IPS-18a (cell line): ENCODE data around the gene DHRSX.
"Not testable (repeated sequence)": the region's sequence is repeated elsewhere in the genome, so short reads cannot be mapped to it uniquely, and the experiment has no call there.

Source experiments
- H3K27ac ChIP-seq: one replicate; pipeline ENCODE4 v1.5.1; 2013; ENCODE audit warnings: low read length
- H3K27me3 ChIP-seq: one replicate; pipeline ENCODE4 v1.6.1; 2013; ENCODE audit warnings: mild to moderate bottlenecking, low read length; ENCODE audit not compliant: control insufficient read depth, insufficient read depth
- H3K36me3 ChIP-seq: one replicate; pipeline ENCODE4 v1.6.1; 2013; ENCODE audit warnings: low read depth, low read length; ENCODE audit not compliant: control insufficient read depth
- H3K4me1 ChIP-seq: one replicate; pipeline ENCODE4 v1.6.1; 2013; ENCODE audit warnings: low read depth, low read length; ENCODE audit not compliant: control insufficient read depth
- H3K4me3 ChIP-seq: one replicate; pipeline ENCODE4 v1.5.1; 2013; ENCODE audit warnings: low read length
- H3K9ac ChIP-seq: one replicate; pipeline ENCODE4 v1.6.1; 2013; ENCODE audit warnings: mild to moderate bottlenecking, low read length, moderate library complexity
- H3K9me3 ChIP-seq: one replicate; pipeline ENCODE4 v1.6.1; 2013; ENCODE audit warnings: low read depth, low read length; ENCODE audit not compliant: control insufficient read depth

Gene DHRSX

GRCh38 chrX:2489446-2490445 lies 11.0 kb downstream of the DHRSX start:
- no peaks in the 10 kb centered on the region for H3K27me3 ChIP-seq
- H3K9ac ChIP-seq = no peak overlapping the region
- H3K4me1 ChIP-seq = peaks cover 5% of the 10 kb centered on the region
- H3K27ac ChIP-seq = no peak overlapping the region
- no peaks in the 10 kb centered on the region for H3K9me3 ChIP-seq
- H3K36me3 ChIP-seq = peaks cover 47% of the 10 kb centered on the region
- no peak overlapping the region for H3K4me3 ChIP-seq

- Histone ChIP-seq H3K4me1 (peaks cover 13% of the 10 kb centered on the region), H3K4me3 (no peak overlapping the region), H3K9ac (no peak overlapping the region), H3K9me3 (no peaks in the 10 kb centered on the region), H3K27me3 (no peaks in the 10 kb centered on the region), H3K27ac (no peak overlapping the region), H3K36me3 (peaks cover 47% of the 10 kb centered on the region)
These were observed 12.0 kb downstream of the DHRSX start for GRCh38 chrX:2488621-2489285.

GRCh38 chrX:2487366-2487765 lies 13.4 kb downstream of the DHRSX start:
- Histone ChIP-seq H3K9me3 (no peaks in the 10 kb centered on the region), H3K27ac (no peak overlapping the region), H3K9ac (no peak overlapping the region), H3K27me3 (no peaks in the 10 kb centered on the region), H3K4me1 (peaks cover 13% of the 10 kb centered on the region), H3K36me3 (peaks cover 47% of the 10 kb centered on the region), H3K4me3 (no peak overlapping the region)

- peaks cover 13% of the 10 kb centered on the region for H3K4me1 ChIP-seq
- H3K9me3 ChIP-seq = no peaks in the 10 kb centered on the region
- H3K27me3 ChIP-seq = no peaks in the 10 kb centered on the region
- no peak overlapping the region for H3K4me3 ChIP-seq
- H3K27ac ChIP-seq = no peak overlapping the region
- H3K9ac ChIP-seq = no peak overlapping the region
- H3K36me3 ChIP-seq = peaks cover 47% of the 10 kb centered on the region
These were observed 14.2 kb downstream of the DHRSX start for GRCh38 chrX:2486476-2487133.

- no peaks in the 10 kb centered on the region for H3K27me3 ChIP-seq
- peaks cover 13% of the 10 kb centered on the region for H3K4me1 ChIP-seq
- H3K4me3 ChIP-seq = no peak overlapping the region
- peaks cover 47% of the 10 kb centered on the region for H3K36me3 ChIP-seq
- no peaks in the 10 kb centered on the region for H3K9me3 ChIP-seq
- H3K27ac ChIP-seq = no peak overlapping the region
- no peak overlapping the region for H3K9ac ChIP-seq
These were observed 14.9 kb downstream of the DHRSX start for GRCh38 chrX:2485789-2486345.

- no peaks in the 10 kb centered on the region for H3K9me3 ChIP-seq
- H3K4me3 ChIP-seq = no peak overlapping the region
- no peaks in the 10 kb centered on the region for H3K27me3 ChIP-seq
- H3K36me3 ChIP-seq = peaks cover 39% of the 10 kb centered on the region
- no peak overlapping the region for H3K9ac ChIP-seq
- H3K27ac ChIP-seq = no peak overlapping the region
- peaks cover 13% of the 10 kb centered on the region for H3K4me1 ChIP-seq
These were observed 15.8 kb downstream of the DHRSX start for GRCh38 chrX:2484721-2485648.

GRCh38 chrX:2484256-2484655 lies 16.5 kb downstream of the DHRSX start:
- Histone ChIP-seq H3K9ac (no peak overlapping the region), H3K27ac (no peak overlapping the region)

GRCh38 chrX:2483398-2484060 lies 17.2 kb downstream of the DHRSX start:
- H3K36me3 ChIP-seq = peaks cover 24% of the 10 kb centered on the region
- no peak overlapping the region for H3K9ac ChIP-seq
- no peak overlapping the region for H3K27ac ChIP-seq
- H3K9me3 ChIP-seq = no peaks in the 10 kb centered on the region
- peaks cover 13% of the 10 kb centered on the region for H3K4me1 ChIP-seq
- H3K4me3 ChIP-seq = no peak overlapping the region
- no peaks in the 10 kb centered on the region for H3K27me3 ChIP-seq

More at GRCh38 chrX:2484256-2484655, 16.5 kb downstream of the DHRSX start:
- no peaks in the 10 kb centered on the region for H3K27me3 ChIP-seq
- peaks cover 13% of the 10 kb centered on the region for H3K4me1 ChIP-seq
- H3K36me3 ChIP-seq = peaks cover 31% of the 10 kb centered on the region
- H3K9me3 ChIP-seq = no peaks in the 10 kb centered on the region
- no peak overlapping the region for H3K4me3 ChIP-seq

GRCh38 chrX:2481597-2481996 lies 19.2 kb downstream of the DHRSX start:
- H3K27ac ChIP-seq, H3K9me3 ChIP-seq, H3K4me3 ChIP-seq: not testable (repeated sequence)

GRCh38 chrX:2479982-2480381 lies 20.8 kb downstream of the DHRSX start:
- H3K27me3 ChIP-seq, H3K4me1 ChIP-seq, H3K9ac ChIP-seq, H3K4me3 ChIP-seq, H3K27ac ChIP-seq, H3K9me3 ChIP-seq, H3K36me3 ChIP-seq: not testable (repeated sequence)

More at GRCh38 chrX:2481597-2481996, 19.2 kb downstream of the DHRSX start:
- not testable (repeated sequence) for H3K36me3 ChIP-seq, H3K9ac ChIP-seq, H3K27me3 ChIP-seq
- peaks cover 13% of the 10 kb centered on the region for H3K4me1 ChIP-seq
